Measurements from ENCODE around the gene BTG3. TPM values are rescaled to one million over a fixed set of nuclear protein-coding genes. Genes with fewer than 3 reads are reported as not detected.

BTG3 gene
- total RNA-seq, 5 donors from 2014 or later (not counting 1 experiment from before 2014, with no cell fraction given): 10.4 to 79.5 (median 17.6) TPM

- DNase-seq (no peak), ATAC-seq (replicated peaks in 1 of 4) (no peak)
- Mint-ChIP-seq H3K36me3 (no peaks in the 10 kb centered on the region), H3K4me1 (peaks cover 6 to 10% (median 10%) of the 10 kb centered on the region in 3 donors), H3K4me3 (no peak overlapping the region), H3K27me3 (peaks cover 7% of the 10 kb centered on the region in 2 donors), H3K27ac (no peak overlapping the region), H3K9me3 (peaks cover 0 to 4% (median 2%) of the 10 kb centered on the region in 3 donors)
- no peaks in the 10 kb centered on the region for H3K9me3 ChIP-seq
- no peak overlapping the region for H3K27ac ChIP-seq (ENCODE audit: low read length)
- POLR2A ChIA-PET: no interaction called here
- H3K4me3 ChIP-seq (ENCODE audit: control insufficient read depth in 1 of 2, extremely low read depth in 1 of 2, low read length in 1 of 2): no peak overlapping the region
- no peaks in the 10 kb centered on the region for H3K27me3 ChIP-seq (replicated peaks in 1 of 2; ENCODE audit: control insufficient read depth in 2 of 2, extremely low read depth in 1 of 2, insufficient read depth in 2 of 2, low read length in 1 of 2)
- whole genome bisulfite sequencing (ENCODE audit: insufficient coverage): 96% methylated on average over 4 of the region's 4 CpGs
- H3K36me3 ChIP-seq (ENCODE audit: control insufficient read depth in 2 of 2, extremely low read depth in 1 of 2, insufficient read depth in 1 of 2, low read length in 1 of 2): no peaks in the 10 kb centered on the region
- no peaks in the 10 kb centered on the region for H3K4me1 ChIP-seq (ENCODE audit: control insufficient read depth in 1 of 2, extremely low read depth in 1 of 2, insufficient read depth in 2 of 2, low read length in 2 of 2)
- CTCF ChIA-PET: no interaction called here
Measured at GRCh38 chr21:17646790-17647189, 34.1 kb upstream of the BTG3 start.

- Histone ChIP-seq H3K4me3 (ENCODE audit: control insufficient read depth in 1 of 2, extremely low read depth in 1 of 2, low read length in 1 of 2) (no peak overlapping the region), H3K9me3 (no peaks in the 10 kb centered on the region), H3K4me1 (ENCODE audit: control insufficient read depth in 1 of 2, extremely low read depth in 1 of 2, insufficient read depth in 2 of 2, low read length in 2 of 2) (no peaks in the 10 kb centered on the region), H3K27me3 (replicated peaks in 1 of 2; ENCODE audit: control insufficient read depth in 2 of 2, extremely low read depth in 1 of 2, insufficient read depth in 2 of 2, low read length in 1 of 2) (no peaks in the 10 kb centered on the region), H3K27ac (ENCODE audit: low read length) (no peak overlapping the region), H3K36me3 (ENCODE audit: control insufficient read depth in 2 of 2, extremely low read depth in 1 of 2, insufficient read depth in 1 of 2, low read length in 1 of 2) (no peaks in the 10 kb centered on the region)
- POLR2A ChIA-PET: no interaction called here
- Mint-ChIP-seq H3K27ac (peak overlapping the region in 1 of 2 donors; percentile 54), H3K4me1 (peaks cover 6 to 10% (median 10%) of the 10 kb centered on the region in 3 donors), H3K27me3 (peaks cover 2 to 7% of the 10 kb centered on the region in 2 donors), H3K9me3 (peaks cover 5 to 10% (median 6%) of the 10 kb centered on the region in 3 donors), H3K36me3 (no peaks in the 10 kb centered on the region), H3K4me3 (no peak overlapping the region)
- peak in 1 of 35 experiments; percentile 3 for DNase-seq
- peak in 1 of 4 experiments; percentile 36 for ATAC-seq (replicated peaks in 1 of 4)
- CTCF ChIA-PET: no interaction called here
Measured at GRCh38 chr21:17644186-17644585, 31.5 kb upstream of the BTG3 start.

GRCh38 chr21:17640821-17641220 lies 28.1 kb upstream of the BTG3 start:
- no peaks in the 10 kb centered on the region for H3K36me3 ChIP-seq (ENCODE audit: control insufficient read depth in 2 of 2, extremely low read depth in 1 of 2, insufficient read depth in 1 of 2, low read length in 1 of 2)
- H3K4me3 ChIP-seq (ENCODE audit: control insufficient read depth in 1 of 2, extremely low read depth in 1 of 2, low read length in 1 of 2): no peak overlapping the region
- H3K4me1 ChIP-seq (ENCODE audit: control insufficient read depth in 1 of 2, extremely low read depth in 1 of 2, insufficient read depth in 2 of 2, low read length in 2 of 2): no peaks in the 10 kb centered on the region
- no peaks in the 10 kb centered on the region for H3K36me3 Mint-ChIP-seq
- no peak overlapping the region for H3K27ac ChIP-seq (ENCODE audit: low read length)
- no peak overlapping the region for H3K27ac Mint-ChIP-seq
- peaks cover 4 to 6% (median 5%) of the 10 kb centered on the region in 3 donors for H3K9me3 Mint-ChIP-seq
- no peaks in the 10 kb centered on the region for H3K9me3 ChIP-seq
- DNase-seq (no peak), ATAC-seq (replicated peaks in 1 of 4) (no peak)
- H3K27me3 Mint-ChIP-seq: peaks cover 2 to 5% of the 10 kb centered on the region in 2 donors
- POLR2A ChIA-PET: no interaction called here
- CTCF ChIA-PET: no interaction called here
- peaks cover 6 to 10% (median 10%) of the 10 kb centered on the region in 3 donors for H3K4me1 Mint-ChIP-seq
- no peak overlapping the region for H3K4me3 Mint-ChIP-seq
- 91% methylated on average over 2 of the region's 2 CpGs for WGBS (ENCODE audit: insufficient coverage)
- H3K27me3 ChIP-seq (replicated peaks in 1 of 2; ENCODE audit: control insufficient read depth in 2 of 2, extremely low read depth in 1 of 2, insufficient read depth in 2 of 2, low read length in 1 of 2): no peaks in the 10 kb centered on the region

DNA sequence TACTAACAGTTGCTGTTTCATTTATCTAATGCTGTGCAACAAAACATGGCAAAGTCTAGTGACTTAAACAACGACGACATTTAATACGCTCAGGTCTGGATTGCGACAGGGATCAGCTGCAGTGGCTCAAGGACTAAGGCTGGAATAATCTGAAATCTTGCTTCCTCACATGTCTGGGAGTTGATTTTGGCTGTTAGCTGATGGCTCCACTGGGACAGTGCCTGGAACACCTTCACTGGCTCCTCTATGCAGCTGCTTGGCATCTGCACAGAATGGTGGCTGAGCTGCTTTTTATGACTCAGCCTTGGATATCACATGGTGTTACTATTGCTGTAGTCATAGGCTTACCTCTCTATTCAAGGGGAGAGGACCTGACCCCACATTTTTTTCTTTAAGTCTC lies 24.0 kb upstream of the BTG3 start:
- no peak overlapping the region for H3K4me3 ChIP-seq (ENCODE audit: control insufficient read depth in 1 of 2, extremely low read depth in 1 of 2, low read length in 1 of 2)
- no peak overlapping the region for H3K27ac ChIP-seq (ENCODE audit: low read length)
- Mint-ChIP-seq H3K27me3 (peaks cover 2 to 5% of the 10 kb centered on the region in 2 donors), H3K27ac (no peak overlapping the region), H3K9me3 (peaks cover 4 to 6% (median 5%) of the 10 kb centered on the region in 3 donors), H3K4me1 (no peaks in the 10 kb centered on the region), H3K4me3 (no peak overlapping the region), H3K36me3 (no peaks in the 10 kb centered on the region)
- peaks cover 0 to 2% of the 10 kb centered on the region in 2 experiments for H3K27me3 ChIP-seq (replicated peaks in 1 of 2; ENCODE audit: control insufficient read depth in 2 of 2, extremely low read depth in 1 of 2, insufficient read depth in 2 of 2, low read length in 1 of 2)
- H3K36me3 ChIP-seq (ENCODE audit: control insufficient read depth in 2 of 2, extremely low read depth in 1 of 2, insufficient read depth in 1 of 2, low read length in 1 of 2): no peaks in the 10 kb centered on the region
- 92% methylated on average over 4 of the region's 4 CpGs for WGBS (ENCODE audit: insufficient coverage)
- ChIA-PET POLR2A (no interaction called here), CTCF (no interaction called here)
- H3K4me1 ChIP-seq (ENCODE audit: control insufficient read depth in 1 of 2, extremely low read depth in 1 of 2, insufficient read depth in 2 of 2, low read length in 2 of 2): no peaks in the 10 kb centered on the region
- ATAC-seq (replicated peaks in 1 of 4) (no peak), DNase-seq (no peak)
- no peaks in the 10 kb centered on the region for H3K9me3 ChIP-seq

GRCh38 chr21:17631195-17631594 lies 18.5 kb upstream of the BTG3 start:
- peaks cover 5 to 12% of the 10 kb centered on the region in 2 donors for H3K27me3 Mint-ChIP-seq
- Histone ChIP-seq H3K27ac (ENCODE audit: low read length) (no peak overlapping the region), H3K4me3 (ENCODE audit: control insufficient read depth in 1 of 2, extremely low read depth in 1 of 2, low read length in 1 of 2) (no peak overlapping the region), H3K4me1 (ENCODE audit: control insufficient read depth in 1 of 2, extremely low read depth in 1 of 2, insufficient read depth in 2 of 2, low read length in 2 of 2) (no peaks in the 10 kb centered on the region), H3K27me3 (replicated peaks in 1 of 2; ENCODE audit: control insufficient read depth in 2 of 2, extremely low read depth in 1 of 2, insufficient read depth in 2 of 2, low read length in 1 of 2) (peaks cover 0 to 6% of the 10 kb centered on the region in 2 experiments), H3K9me3 (no peaks in the 10 kb centered on the region), H3K36me3 (ENCODE audit: control insufficient read depth in 2 of 2, extremely low read depth in 1 of 2, insufficient read depth in 1 of 2, low read length in 1 of 2) (no peaks in the 10 kb centered on the region)
- no peak for ATAC-seq (replicated peaks in 1 of 4)
- H3K9me3 Mint-ChIP-seq: no peaks in the 10 kb centered on the region
- ChIA-PET CTCF (no interaction called here), POLR2A (no interaction called here)
- H3K4me1 Mint-ChIP-seq: no peaks in the 10 kb centered on the region
- no peaks in the 10 kb centered on the region for H3K36me3 Mint-ChIP-seq
- H3K4me3 Mint-ChIP-seq: no peak overlapping the region
- no peak overlapping the region for H3K27ac Mint-ChIP-seq
- no peak for DNase-seq
- 71% methylated on average over 2 of the region's 4 CpGs for WGBS (ENCODE audit: insufficient coverage)

DNA sequence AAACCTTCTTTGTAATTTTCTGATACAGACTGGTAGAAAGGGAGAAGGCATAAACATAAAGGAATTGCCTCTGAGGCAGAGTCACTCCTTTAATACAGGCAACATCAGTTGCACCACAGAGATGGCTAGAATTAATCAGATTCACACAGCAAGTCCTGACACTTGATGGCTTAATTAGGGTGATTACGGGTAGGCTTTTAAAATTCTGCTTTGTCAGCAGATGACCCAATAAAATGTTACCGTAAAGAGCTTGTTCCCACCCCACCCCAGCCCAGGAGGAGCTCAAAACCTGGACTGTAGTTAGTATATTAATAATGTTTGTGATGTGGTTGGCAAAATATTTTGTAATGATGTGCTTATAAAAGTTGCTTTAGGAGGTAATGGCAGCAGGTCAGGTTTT lies 9.3 kb upstream of the BTG3 start:
- no peaks in the 10 kb centered on the region for H3K36me3 ChIP-seq (ENCODE audit: control insufficient read depth in 2 of 2, extremely low read depth in 1 of 2, insufficient read depth in 1 of 2, low read length in 1 of 2)
- Mint-ChIP-seq H3K4me1 (no peaks in the 10 kb centered on the region), H3K9me3 (no peaks in the 10 kb centered on the region), H3K27ac (no peak overlapping the region), H3K36me3 (no peaks in the 10 kb centered on the region), H3K27me3 (peaks cover 20 to 22% of the 10 kb centered on the region in 2 donors), H3K4me3 (no peak overlapping the region)
- no peak overlapping the region for H3K27ac ChIP-seq (ENCODE audit: low read length)
- H3K27me3 ChIP-seq (replicated peaks in 1 of 2; ENCODE audit: control insufficient read depth in 2 of 2, extremely low read depth in 1 of 2, insufficient read depth in 2 of 2, low read length in 1 of 2): no peaks in the 10 kb centered on the region
- ChIA-PET CTCF (no interaction called here), POLR2A (no interaction called here)
- no peak overlapping the region for H3K4me3 ChIP-seq (ENCODE audit: control insufficient read depth in 1 of 2, extremely low read depth in 1 of 2, low read length in 1 of 2)
- no peaks in the 10 kb centered on the region for H3K9me3 ChIP-seq
- DNase-seq: no peak
- no CpG with 5 or more reads among the region's 2 CpGs for WGBS (ENCODE audit: insufficient coverage)
- H3K4me1 ChIP-seq (ENCODE audit: control insufficient read depth in 1 of 2, extremely low read depth in 1 of 2, insufficient read depth in 2 of 2, low read length in 2 of 2): no peaks in the 10 kb centered on the region
- no peak for ATAC-seq (replicated peaks in 1 of 4)

DNA sequence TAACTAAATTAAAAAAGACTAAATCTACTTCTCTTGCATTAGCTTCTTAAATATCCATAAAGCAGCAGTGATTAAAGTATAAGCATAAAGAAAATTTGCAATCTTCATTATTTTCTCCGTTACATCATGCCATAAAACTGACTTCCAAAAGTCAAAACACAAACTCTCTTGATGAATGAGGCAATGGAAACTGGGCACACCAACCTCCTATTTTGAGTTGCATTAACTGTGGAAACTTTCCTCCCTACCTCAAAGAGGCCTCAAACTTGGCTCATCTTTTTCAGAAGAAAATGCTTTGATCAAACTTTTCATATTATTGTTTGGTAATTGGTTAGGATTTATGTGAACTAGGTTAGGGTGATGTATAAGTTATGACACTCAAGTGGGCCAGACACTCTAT lies 4.1 kb upstream of the BTG3 start:
- no peaks in the 10 kb centered on the region for H3K27me3 Mint-ChIP-seq
- DNase-seq (no peak), ATAC-seq (replicated peaks in 1 of 4) (no peak)
- H3K9me3 Mint-ChIP-seq: no peaks in the 10 kb centered on the region
- CTCF ChIA-PET: no interaction called here
- Histone ChIP-seq H3K9me3 (no peaks in the 10 kb centered on the region), H3K36me3 (ENCODE audit: control insufficient read depth in 2 of 2, extremely low read depth in 1 of 2, insufficient read depth in 1 of 2, low read length in 1 of 2) (no peaks in the 10 kb centered on the region), H3K27ac (ENCODE audit: low read length) (no peak overlapping the region), H3K27me3 (replicated peaks in 1 of 2; ENCODE audit: control insufficient read depth in 2 of 2, extremely low read depth in 1 of 2, insufficient read depth in 2 of 2, low read length in 1 of 2) (no peaks in the 10 kb centered on the region), H3K4me3 (ENCODE audit: control insufficient read depth in 1 of 2, extremely low read depth in 1 of 2, low read length in 1 of 2) (no peak overlapping the region), H3K4me1 (ENCODE audit: control insufficient read depth in 1 of 2, extremely low read depth in 1 of 2, insufficient read depth in 2 of 2, low read length in 2 of 2) (peaks cover 3 to 8% of the 10 kb centered on the region in 2 experiments)
- H3K4me1 Mint-ChIP-seq: peaks cover 0 to 9% (median 3%) of the 10 kb centered on the region in 3 donors
- WGBS (ENCODE audit: insufficient coverage): no CpG with 5 or more reads among the region's 1 CpG
- no peak overlapping the region for H3K4me3 Mint-ChIP-seq
- POLR2A ChIA-PET: no interaction called here
- H3K27ac Mint-ChIP-seq: no peak overlapping the region
- H3K36me3 Mint-ChIP-seq: no peaks in the 10 kb centered on the region

Data from T-cell (primary cell).